ENCODE data around the gene FCHSD2.

Gene FCHSD2

GRCh38 chr11:73171436-73172161, 29.5 kb upstream of the FCHSD2 start:
- no peak for DNase-seq

GRCh38 chr11:73170140-73170539, 28.0 kb upstream of the FCHSD2 start:
- no peak for DNase-seq

- no peak for DNase-seq
Observed at GRCh38 chr11:73168925-73169579, 26.9 kb upstream of the FCHSD2 start.

GRCh38 chr11:73167363-73167954, 25.3 kb upstream of the FCHSD2 start:
- no peak for DNase-seq

- DNase-seq = no peak
Observed at GRCh38 chr11:73164803-73165540, 22.9 kb upstream of the FCHSD2 start.

GRCh38 chr11:73163638-73164174, 21.6 kb upstream of the FCHSD2 start:
- no peak for DNase-seq

- DNase-seq = no peak
Observed at GRCh38 chr11:73162196-73162740, 20.1 kb upstream of the FCHSD2 start.

GRCh38 chr11:73160005-73160760, 18.1 kb upstream of the FCHSD2 start:
- DNase-seq = no peak

GRCh38 chr11:73159297-73159696, 17.2 kb upstream of the FCHSD2 start:
- no peak for DNase-seq

- DNase-seq = no peak
Observed at GRCh38 chr11:73158356-73159051, 16.4 kb upstream of the FCHSD2 start.

- DNase-seq = no peak
Observed at GRCh38 chr11:73157101-73158010, 15.2 kb upstream of the FCHSD2 start.

- DNase-seq = no peak
Observed at GRCh38 chr11:73156686-73157085, 14.6 kb upstream of the FCHSD2 start.

GRCh38 chr11:73156114-73156513, 14.0 kb upstream of the FCHSD2 start:
- DNase-seq = no peak

- no peak for DNase-seq
Observed at GRCh38 chr11:73155102-73155501, 13.0 kb upstream of the FCHSD2 start.

- no peak for DNase-seq
Observed at GRCh38 chr11:73154178-73154577, 12.1 kb upstream of the FCHSD2 start.

- no peak for DNase-seq
Observed at GRCh38 chr11:73152861-73153483, 10.9 kb upstream of the FCHSD2 start.

GRCh38 chr11:73152086-73152853, 10.2 kb upstream of the FCHSD2 start:
- no peak for DNase-seq

- no peak for DNase-seq
Observed at GRCh38 chr11:73151416-73151815, 9.3 kb upstream of the FCHSD2 start.

- DNase-seq = no peak
Observed at GRCh38 chr11:73149105-73149504, 7.0 kb upstream of the FCHSD2 start.

Measured in T-helper 9 cell (primary cell).